WTC11 (cell line): ENCODE results near the gene FAM111B. TPM values are rescaled to one million over a fixed set of nuclear protein-coding genes. Genes with fewer than 3 reads are reported as not detected.

Experiments
- ATF3 ChIP-seq: sonication (generic); formaldehyde crosslinking; conservative IDR thresholded peaks from 2 replicates; pipeline ENCODE4 v1.8.1; 2022; ENCODE audit warnings: mild to moderate bottlenecking, missing genetic modification reagents
- FOXJ3 ChIP-seq: sonication (generic); formaldehyde crosslinking; IDR thresholded peaks from 2 replicates; pipeline ENCODE4 v1.9.0; 2021; ENCODE audit warnings: missing genetic modification reagents, mild to moderate bottlenecking, borderline replicate concordance
- HMGA2 ChIP-seq: fragments of 250-450 bp; sonication (Bioruptor Pico); IDR thresholded peaks from 2 replicates; pipeline ENCODE4 v1.4.0; 2021; ENCODE audit warnings: mild to moderate bottlenecking, moderate library complexity
- JAZF1 ChIP-seq: fragments of 250-450 bp; sonication (Bioruptor Pico); IDR thresholded peaks from 2 replicates; pipeline ENCODE4 v1.9.0; 2021; ENCODE audit warnings: moderate library complexity, mild to moderate bottlenecking, inconsistent platforms
- NFE2L1 ChIP-seq: sonication (generic); formaldehyde crosslinking; IDR thresholded peaks from 2 replicates; pipeline ENCODE4 v1.8.1; 2023; ENCODE audit warnings: missing genetic modification reagents
- NR1H2 ChIP-seq: sonication (generic); formaldehyde crosslinking; IDR thresholded peaks from 2 replicates; pipeline ENCODE4 v1.9.0; 2021; ENCODE audit warnings: mild to moderate bottlenecking, moderate library complexity, missing genetic modification reagents
- RORB ChIP-seq: fragments of 250-450 bp; sonication (Bioruptor Pico); IDR thresholded peaks from 2 replicates; pipeline ENCODE4 v1.9.0; 2021; ENCODE audit warnings: mild to moderate bottlenecking
- SP1 ChIP-seq: sonication (generic); formaldehyde crosslinking; conservative IDR thresholded peaks from 2 replicates; pipeline ENCODE4 v1.8.1; 2022; ENCODE audit warnings: missing genetic modification reagents
- TEAD1 ChIP-seq: sonication (generic); formaldehyde crosslinking; IDR thresholded peaks from 2 replicates; pipeline ENCODE4 v1.8.0; 2022; ENCODE audit warnings: mild to moderate bottlenecking, missing genetic modification reagents
- ZBTB43 ChIP-seq: sonication (generic); formaldehyde crosslinking; IDR thresholded peaks from 2 replicates; pipeline ENCODE4 v1.8.1; 2023; ENCODE audit warnings: mild to moderate bottlenecking, missing genetic modification reagents
- ZNF219 ChIP-seq: sonication (generic); formaldehyde crosslinking; IDR thresholded peaks from 2 replicates; pipeline ENCODE4 v1.8.0; 2023; ENCODE audit warnings: missing genetic modification reagents, mild to moderate bottlenecking, borderline replicate concordance
- ZNF263 ChIP-seq: sonication (generic); formaldehyde crosslinking; IDR thresholded peaks from 2 replicates; pipeline ENCODE4 v1.8.1; 2022; ENCODE audit warnings: low read depth, mild to moderate bottlenecking, moderate library complexity, missing genetic modification reagents
- ZNF396 ChIP-seq: fragments of 250-450 bp; sonication (Bioruptor Pico); IDR thresholded peaks from 2 replicates; pipeline ENCODE4 v1.8.0; 2021; ENCODE audit warnings: mild to moderate bottlenecking, moderate library complexity, borderline replicate concordance
- ZNF532 ChIP-seq: fragments of 250-450 bp; sonication (Bioruptor Pico); IDR thresholded peaks from 2 replicates; pipeline ENCODE4 v1.9.0; 2021; ENCODE audit warnings: mild to moderate bottlenecking, borderline replicate concordance
- total RNA-seq: library from RNA; stranded (reverse); gene quantifications from 3 replicates; pipeline ENCODE4 v1.2.3, GENCODE V29; 2021
- TF ChIP-seq, protein P1 (sequence below): sonication (generic); formaldehyde crosslinking; IDR thresholded peaks from 2 replicates; pipeline ENCODE4 v1.8.1; 2022; ENCODE audit warnings: mild to moderate bottlenecking, moderate library complexity, missing genetic modification reagents
- TF ChIP-seq, protein P2 (sequence below): sonication (generic); formaldehyde crosslinking; IDR thresholded peaks from 2 replicates; pipeline ENCODE4 v1.8.0; 2023; ENCODE audit warnings: missing genetic modification reagents, mild to moderate bottlenecking, borderline replicate concordance
- TF ChIP-seq, protein P3 (sequence below): sonication (generic); formaldehyde crosslinking; IDR thresholded peaks from 2 replicates; pipeline ENCODE4 v1.8.1; 2023; ENCODE audit warnings: mild to moderate bottlenecking, moderate library complexity, missing genetic modification reagents
- TF ChIP-seq, protein P4 (sequence below): fragments of 250-450 bp; sonication (Bioruptor Pico); conservative IDR thresholded peaks from 2 replicates; pipeline ENCODE4 v1.9.0; 2021; ENCODE audit warnings: mild to moderate bottlenecking
- TF ChIP-seq, protein P5 (sequence below): fragments of 200-600 bp; IDR thresholded peaks from 2 replicates; pipeline ENCODE4 v1.8.0; 2022; ENCODE audit warnings: antibody characterized with exemption

FAM111B gene
- total RNA-seq, 1 experiment from 2014 or later = 25.5 TPM

GRCh38 chr11:59144579-59145345 is 37.7 kb downstream of the FAM111B start (continued):
- no peak for TF ChIP-seq ZNF532
- peak; percentile 79; the same call in 1 of the 2 replicates for TF ChIP-seq ATF3 (CRISPR knock-in tag)
- TF ChIP-seq, protein P1, sequence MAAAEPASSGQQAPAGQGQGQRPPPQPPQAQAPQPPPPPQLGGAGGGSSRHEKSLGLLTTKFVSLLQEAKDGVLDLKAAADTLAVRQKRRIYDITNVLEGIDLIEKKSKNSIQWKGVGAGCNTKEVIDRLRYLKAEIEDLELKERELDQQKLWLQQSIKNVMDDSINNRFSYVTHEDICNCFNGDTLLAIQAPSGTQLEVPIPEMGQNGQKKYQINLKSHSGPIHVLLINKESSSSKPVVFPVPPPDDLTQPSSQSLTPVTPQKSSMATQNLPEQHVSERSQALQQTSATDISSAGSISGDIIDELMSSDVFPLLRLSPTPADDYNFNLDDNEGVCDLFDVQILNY = peak; percentile 99
- TF ChIP-seq NFE2L1 (CRISPR knock-in tag) = peak; percentile 96
- TF ChIP-seq FOXJ3 (CRISPR knock-in tag) = peak; percentile 93
- TF ChIP-seq SP1 (CRISPR knock-in tag) = peak; percentile 70
- TF ChIP-seq ZNF263 (CRISPR knock-in tag) = peak; percentile 88
- TF ChIP-seq, protein P2, sequence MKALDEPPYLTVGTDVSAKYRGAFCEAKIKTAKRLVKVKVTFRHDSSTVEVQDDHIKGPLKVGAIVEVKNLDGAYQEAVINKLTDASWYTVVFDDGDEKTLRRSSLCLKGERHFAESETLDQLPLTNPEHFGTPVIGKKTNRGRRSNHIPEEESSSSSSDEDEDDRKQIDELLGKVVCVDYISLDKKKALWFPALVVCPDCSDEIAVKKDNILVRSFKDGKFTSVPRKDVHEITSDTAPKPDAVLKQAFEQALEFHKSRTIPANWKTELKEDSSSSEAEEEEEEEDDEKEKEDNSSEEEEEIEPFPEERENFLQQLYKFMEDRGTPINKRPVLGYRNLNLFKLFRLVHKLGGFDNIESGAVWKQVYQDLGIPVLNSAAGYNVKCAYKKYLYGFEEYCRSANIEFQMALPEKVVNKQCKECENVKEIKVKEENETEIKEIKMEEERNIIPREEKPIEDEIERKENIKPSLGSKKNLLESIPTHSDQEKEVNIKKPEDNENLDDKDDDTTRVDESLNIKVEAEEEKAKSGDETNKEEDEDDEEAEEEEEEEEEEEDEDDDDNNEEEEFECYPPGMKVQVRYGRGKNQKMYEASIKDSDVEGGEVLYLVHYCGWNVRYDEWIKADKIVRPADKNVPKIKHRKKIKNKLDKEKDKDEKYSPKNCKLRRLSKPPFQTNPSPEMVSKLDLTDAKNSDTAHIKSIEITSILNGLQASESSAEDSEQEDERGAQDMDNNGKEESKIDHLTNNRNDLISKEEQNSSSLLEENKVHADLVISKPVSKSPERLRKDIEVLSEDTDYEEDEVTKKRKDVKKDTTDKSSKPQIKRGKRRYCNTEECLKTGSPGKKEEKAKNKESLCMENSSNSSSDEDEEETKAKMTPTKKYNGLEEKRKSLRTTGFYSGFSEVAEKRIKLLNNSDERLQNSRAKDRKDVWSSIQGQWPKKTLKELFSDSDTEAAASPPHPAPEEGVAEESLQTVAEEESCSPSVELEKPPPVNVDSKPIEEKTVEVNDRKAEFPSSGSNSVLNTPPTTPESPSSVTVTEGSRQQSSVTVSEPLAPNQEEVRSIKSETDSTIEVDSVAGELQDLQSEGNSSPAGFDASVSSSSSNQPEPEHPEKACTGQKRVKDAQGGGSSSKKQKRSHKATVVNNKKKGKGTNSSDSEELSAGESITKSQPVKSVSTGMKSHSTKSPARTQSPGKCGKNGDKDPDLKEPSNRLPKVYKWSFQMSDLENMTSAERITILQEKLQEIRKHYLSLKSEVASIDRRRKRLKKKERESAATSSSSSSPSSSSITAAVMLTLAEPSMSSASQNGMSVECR = peak; percentile 97
- TF ChIP-seq RORB (CRISPR knock-in tag) = no peak
- TF ChIP-seq ZNF396 (CRISPR knock-in tag) = no peak
- peak; percentile 94 for TF ChIP-seq TEAD1 (CRISPR knock-in tag)
- TF ChIP-seq, protein P3, sequence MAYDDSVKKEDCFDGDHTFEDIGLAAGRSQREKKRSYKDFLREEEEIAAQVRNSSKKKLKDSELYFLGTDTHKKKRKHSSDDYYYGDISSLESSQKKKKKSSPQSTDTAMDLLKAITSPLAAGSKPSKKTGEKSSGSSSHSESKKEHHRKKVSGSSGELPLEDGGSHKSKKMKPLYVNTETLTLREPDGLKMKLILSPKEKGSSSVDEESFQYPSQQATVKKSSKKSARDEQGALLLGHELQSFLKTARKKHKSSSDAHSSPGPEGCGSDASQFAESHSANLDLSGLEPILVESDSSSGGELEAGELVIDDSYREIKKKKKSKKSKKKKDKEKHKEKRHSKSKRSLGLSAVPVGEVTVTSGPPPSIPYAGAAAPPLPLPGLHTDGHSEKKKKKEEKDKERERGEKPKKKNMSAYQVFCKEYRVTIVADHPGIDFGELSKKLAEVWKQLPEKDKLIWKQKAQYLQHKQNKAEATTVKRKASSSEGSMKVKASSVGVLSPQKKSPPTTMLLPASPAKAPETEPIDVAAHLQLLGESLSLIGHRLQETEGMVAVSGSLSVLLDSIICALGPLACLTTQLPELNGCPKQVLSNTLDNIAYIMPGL (CRISPR knock-in tag) = peak; percentile 92
- TF ChIP-seq NR1H2 (CRISPR knock-in tag) = peak; percentile 90; the same call in 1 of the 2 replicates
- TF ChIP-seq ZNF219 (CRISPR knock-in tag) = peak; percentile 92
- TF ChIP-seq, protein P4, sequence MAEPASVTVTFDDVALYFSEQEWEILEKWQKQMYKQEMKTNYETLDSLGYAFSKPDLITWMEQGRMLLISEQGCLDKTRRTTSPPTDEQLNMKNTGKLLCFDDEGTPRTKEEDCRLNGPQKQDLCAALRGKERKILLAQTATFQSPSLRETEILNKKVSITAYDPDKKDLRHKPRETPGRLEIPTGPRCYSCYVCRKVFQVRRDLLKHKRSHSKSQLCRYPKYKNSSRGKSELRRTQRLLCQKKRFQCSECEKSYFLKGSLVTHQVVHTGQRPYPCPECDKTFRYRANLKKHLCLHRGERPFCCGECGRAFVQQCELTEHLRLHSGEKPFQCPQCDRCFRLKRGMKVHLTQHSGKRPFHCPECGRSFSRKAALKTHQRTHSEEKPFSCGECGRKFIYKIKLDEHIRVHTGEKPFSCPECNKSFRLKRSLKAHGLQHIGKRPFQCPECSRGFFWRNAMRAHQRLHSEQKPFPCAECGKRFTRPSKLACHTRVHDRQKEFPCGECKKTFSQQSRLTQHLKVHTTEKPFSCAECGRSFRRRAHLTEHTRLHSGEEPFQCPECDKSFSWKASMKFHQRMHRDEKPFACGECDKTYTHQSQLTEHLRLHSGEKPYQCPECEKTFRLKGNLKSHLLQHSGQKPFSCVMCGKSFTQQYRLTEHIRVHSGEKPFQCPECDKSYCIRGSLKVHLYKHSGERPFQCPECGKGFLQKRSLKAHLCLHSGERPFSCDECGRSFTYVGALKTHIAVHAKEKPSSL (CRISPR knock-in tag) = no peak
- TF ChIP-seq ZBTB43 = peak; percentile 94
- TF ChIP-seq JAZF1 (CRISPR knock-in tag) = no peak
- TF ChIP-seq HMGA2 = no peak
- TF ChIP-seq, protein P5, sequence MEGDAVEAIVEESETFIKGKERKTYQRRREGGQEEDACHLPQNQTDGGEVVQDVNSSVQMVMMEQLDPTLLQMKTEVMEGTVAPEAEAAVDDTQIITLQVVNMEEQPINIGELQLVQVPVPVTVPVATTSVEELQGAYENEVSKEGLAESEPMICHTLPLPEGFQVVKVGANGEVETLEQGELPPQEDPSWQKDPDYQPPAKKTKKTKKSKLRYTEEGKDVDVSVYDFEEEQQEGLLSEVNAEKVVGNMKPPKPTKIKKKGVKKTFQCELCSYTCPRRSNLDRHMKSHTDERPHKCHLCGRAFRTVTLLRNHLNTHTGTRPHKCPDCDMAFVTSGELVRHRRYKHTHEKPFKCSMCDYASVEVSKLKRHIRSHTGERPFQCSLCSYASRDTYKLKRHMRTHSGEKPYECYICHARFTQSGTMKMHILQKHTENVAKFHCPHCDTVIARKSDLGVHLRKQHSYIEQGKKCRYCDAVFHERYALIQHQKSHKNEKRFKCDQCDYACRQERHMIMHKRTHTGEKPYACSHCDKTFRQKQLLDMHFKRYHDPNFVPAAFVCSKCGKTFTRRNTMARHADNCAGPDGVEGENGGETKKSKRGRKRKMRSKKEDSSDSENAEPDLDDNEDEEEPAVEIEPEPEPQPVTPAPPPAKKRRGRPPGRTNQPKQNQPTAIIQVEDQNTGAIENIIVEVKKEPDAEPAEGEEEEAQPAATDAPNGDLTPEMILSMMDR = no peak
